Hematopoietic multipotent progenitor cell treated with erythropoietin and hydrocortisone succinate and interleukin-3 and kit ligand, for 15 days (in vitro differentiated cells): Measurements from ENCODE around the gene LRMDA.

Source experiments
- DNase-seq: peaks from one replicate; pipeline ENCODE4 v3.0.0-alpha.2; 2015; ENCODE audit warnings: low spot score

Gene LRMDA

DNA sequence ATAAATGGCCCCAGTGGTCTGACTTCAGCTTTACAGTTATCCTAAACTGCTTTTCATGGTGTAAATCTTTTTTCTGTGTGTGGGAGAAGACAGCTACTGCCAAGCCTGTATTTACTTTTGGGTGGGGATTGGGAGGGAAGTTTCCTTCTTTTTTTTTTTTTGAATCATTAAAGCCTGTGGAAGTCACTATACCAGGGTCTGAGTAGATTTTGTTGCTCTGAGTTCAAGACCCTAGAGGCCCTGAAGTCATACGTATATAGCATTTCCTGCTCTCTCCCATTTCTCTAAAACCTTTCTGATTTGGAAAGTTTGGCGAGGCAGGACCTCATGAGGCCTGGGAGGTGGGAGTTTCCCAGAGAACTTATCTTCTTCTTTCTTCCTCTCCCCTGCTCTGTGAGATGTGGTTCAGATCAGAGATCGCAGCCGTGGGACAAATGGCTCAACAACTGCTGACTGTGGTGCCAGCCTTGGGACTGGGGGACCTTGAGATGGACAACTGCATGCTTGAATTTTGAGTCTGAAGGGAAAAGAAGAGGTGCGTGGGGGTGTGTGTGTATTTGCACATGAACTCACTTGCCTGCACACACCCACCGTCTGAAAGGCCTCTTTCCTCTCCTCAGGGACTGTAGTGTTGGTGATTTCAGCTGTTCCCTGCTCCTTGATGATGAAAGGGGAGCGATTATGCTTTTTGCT, 18.1 kb downstream of the LRMDA start:
- no peak for DNase-seq

DNA sequence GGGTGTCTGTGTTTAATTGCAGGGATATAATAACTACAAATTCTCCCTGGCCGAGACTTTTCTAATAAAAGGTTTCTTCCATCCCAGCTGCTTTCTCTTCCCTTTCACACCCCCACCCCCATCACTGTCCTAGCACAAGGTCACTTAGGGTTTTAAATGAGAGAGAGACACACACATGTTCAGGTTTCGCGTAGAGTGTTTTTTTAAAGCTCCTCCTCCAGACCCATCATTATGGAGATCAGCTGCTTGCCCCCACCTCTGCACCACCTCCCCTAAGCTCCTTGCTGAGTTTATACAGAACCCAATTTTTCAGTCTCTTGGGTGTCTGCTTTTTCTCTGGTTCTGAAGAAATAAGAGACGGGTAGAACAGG, 18.6 kb downstream of the LRMDA start:
- DNase-seq, result no peak

DNA sequence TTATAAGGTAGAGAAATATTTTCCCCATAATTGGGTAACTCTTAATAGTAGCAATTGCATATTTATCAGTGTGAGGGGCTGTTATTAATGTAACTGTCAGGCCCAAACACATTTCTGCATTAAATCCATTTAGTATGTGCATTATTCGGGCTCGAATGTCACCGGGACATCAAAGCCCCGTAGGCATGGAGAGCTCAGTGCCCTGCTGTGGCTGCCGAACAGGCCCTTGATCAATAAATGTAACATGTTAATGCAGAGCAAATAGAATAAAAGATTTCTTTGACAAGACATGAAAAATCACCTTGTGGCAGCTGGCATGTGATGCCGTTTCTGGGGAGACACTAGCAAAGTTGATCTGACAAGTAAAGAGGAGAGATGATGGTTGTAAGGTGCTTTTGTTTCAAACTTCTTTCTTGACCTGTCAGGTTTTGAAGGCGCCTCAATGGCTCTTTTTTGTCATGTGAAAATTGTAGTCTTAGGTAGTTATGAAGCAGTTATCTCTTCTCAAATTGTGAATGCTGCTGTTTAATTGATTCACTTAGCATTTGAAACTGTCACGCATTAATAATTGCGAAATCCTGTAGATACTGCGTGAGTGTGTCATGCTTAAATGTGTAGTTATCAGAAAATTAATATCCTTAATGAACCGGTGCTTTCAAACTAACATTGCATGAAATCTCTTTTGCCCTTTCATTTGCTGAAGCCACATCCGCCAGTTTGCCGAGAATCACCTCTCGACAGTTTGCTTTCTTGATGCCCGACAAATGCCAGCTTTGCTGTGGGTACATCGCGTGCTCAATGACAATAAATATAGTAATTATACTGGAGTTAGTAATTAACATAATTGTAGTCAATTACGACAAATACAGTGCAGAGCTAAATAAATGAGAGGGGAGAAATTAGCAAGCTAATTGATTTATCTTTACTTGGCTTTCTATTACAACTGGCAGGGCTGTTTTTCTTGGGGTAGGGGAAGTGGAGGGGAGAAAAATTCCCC, 19.5 kb downstream of the LRMDA start:
- DNase-seq, result no peak

DNA sequence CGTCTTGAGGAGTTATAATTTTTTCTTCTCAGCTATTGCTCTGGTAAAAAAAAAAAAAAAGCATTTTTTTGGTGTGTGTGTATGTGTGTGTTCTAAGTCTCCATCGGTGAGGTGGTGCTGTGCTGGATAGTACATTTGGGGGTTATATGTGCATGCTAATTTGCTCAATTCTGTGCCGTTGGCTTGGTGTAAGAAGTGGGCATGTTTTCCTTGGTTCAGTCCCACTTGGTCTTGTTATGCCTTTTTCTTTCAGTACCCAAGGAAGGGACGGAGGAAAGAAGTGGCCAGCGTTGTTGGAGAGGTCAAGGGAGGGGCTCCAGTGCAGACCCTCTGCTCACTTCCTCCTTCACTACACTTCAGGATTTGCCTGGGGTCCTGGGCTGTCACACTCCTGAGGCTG, 20.4 kb downstream of the LRMDA start:
- DNase-seq, result no peak

DNA sequence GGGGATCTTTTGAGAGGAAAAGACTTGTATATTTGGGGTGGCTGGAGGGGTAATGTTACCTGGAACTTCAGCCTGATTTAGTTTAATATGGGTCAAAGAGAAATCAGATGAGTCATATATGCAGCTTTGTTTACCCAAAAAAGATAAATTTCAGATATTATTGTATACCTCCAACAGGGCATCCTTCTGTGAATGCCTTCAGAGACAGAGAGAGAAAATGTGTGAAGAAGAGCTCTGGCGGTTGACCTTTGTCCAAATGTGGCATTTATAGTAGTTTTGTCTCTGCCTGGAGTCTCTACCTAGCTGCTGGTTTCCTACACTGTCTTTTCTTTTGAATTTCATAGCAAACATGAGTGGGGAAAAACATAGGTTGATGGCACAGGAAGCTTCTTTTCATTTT, 21.6 kb downstream of the LRMDA start:
- no peak for DNase-seq

DNA sequence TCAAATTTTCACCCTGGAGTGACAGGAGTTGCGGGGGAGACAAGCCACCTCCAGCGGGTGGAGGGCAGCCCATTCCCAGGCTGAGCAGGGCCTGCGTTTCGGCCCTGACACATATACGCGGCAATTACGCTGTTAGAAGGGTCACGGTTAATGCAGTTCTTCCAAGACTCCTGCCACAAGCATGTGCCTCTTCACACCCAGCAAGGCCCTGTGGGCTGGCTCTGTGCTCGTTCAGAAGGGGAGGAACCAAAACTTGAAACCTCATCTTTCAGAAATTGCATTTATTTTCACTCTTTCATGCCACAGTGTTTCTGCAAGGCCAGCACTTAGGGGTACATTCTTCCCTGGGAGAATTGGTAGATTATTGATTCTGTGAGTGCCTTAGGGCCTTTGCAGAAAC, 24.7 kb downstream of the LRMDA start:
- DNase-seq, result no peak

DNA sequence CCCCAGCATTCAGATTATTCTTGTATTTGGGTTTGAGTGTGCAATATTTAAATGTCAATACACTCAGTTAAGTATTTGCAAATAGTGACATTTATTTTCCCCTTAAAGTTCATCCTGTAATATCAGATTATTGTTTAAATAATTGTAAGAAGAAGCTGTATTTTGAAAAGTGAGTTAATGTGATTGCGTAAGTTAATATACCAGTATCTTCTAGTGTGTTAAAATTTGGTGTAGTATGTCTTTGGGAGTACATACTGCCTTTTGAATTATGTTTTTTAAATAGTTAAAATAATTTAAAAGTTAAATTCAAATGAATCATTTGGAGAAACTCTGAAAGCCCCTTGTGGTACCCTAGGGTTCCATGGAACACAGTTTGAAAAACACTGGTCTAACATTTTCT, 28.6 kb downstream of the LRMDA start:
- no peak for DNase-seq

DNA sequence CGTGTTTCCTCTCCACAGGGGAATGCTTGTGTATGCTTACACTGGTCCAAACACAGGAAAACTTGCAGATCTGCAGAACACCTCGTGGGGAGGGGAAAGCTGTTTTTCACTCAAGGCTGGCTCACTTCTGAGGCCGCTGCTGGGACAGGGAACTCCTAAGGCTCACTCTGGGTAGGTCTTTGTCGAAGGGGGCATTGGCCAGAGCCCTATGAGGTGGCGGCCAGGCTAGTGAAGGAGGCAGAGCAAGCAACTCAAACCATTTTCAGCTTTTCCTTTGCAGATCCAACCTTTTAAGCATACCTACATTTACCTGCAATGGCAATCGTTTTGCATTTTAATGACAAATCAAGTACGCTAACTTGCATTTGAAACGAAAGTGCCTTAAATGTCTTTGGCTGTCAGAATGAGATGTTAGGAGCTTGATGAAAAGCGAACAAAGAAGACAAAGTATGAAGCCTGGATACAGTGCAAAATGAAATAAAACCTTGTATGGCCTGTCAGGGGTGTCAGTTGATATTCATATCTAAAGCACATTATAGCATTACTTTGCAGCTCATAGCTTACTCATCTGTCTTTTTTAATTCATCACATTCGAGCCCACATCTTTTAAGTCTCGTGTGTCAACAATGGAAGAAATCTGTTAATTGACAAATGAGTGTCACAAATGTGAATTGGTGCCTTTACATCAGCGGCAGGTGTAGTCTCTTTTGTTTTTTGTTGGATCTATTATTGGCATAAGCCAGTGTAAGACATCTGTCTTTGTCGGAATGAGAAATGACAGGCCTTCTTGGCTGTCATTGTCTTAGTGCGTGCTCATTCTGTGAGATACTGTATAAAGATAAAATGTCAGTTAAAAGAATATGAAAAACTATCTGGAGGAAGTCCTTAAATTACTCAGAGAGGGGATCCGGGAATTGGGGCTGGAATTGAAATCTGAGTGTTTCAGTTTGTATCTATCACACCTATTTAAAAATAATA, 30.5 kb downstream of the LRMDA start:
- DNase-seq, result no peak

DNA sequence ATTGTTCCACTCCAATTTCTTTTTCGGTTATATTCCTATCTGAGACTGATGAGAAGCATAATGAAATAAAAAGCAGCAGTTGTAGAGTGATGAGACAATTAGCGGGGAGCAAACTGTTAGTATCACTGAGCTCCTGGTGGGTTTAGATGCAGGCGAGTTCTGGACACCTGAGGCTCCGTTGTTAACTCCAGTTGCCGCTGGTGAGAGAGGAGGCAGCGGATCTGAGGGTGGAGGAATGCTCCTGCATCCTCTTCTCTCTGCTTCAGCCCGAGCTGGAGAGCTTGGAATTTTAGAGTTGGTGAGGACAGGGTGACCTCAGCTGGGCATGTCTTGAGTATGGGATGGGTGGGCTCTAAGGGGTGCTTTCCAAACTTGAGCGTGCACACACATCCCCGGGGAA, 31.4 kb downstream of the LRMDA start:
- DNase-seq, result no peak

DNA sequence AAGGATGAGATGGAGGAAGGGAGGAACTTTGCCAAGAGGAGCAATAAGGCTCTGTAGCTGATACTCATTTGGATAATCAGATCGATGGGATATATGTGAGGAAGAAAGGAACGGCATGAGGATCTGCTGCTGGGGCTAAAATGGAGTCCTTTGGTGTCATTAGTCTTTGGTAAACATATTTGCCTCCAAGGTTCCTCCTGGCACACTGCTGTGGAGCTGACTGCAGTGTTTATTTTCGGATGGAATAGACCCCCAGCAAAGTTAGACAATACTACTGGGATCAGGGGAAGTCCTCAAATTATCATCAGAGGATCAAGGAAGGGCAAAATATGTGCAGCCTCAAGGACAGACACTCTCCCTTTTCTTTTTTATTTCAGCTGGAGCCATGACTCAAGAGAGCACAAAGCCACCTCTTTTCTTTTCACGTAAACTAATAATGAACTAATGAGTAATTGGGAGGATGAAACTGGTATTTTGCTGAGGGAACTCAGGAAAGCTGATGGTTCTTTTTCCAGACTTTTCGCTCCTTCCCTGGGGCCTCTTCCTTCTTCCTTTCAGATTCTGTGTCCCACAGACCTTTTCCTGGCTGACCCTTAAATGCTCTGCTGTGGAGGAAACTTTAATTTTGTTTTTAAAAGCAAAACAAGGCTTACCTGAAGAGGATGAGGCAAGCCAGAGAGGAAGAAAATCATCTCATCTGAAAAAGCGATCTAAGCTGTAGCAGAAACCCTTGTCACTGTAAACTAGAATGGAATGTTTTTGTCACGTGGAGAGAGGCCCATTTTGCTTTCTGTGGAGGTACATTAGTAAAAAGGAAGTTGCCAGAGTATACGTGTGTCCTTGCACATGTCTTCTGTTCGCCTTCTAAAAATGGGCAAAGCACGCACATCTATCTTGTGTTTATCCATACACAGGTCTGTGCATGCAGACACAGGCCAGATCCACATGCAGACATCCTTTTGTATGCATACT, 33.3 kb downstream of the LRMDA start:
- no peak for DNase-seq

DNA sequence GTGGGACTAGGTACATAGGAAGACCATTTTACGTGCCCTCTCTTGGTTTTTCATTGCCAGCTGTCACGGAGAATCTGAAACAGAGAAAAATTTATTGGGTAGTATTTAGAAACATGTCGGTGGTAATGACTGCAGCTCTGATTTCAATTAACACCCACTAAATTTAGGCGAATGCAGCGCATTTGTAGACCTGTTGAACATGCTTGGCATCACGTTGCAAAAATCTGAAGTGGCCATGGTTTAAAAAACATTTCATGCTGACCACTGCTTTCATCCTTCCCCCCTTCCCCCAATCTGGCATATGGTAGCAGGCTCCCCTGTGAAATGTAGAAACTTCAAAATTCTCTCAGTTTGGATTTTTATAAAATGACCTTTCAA, 34.0 kb downstream of the LRMDA start:
- no peak for DNase-seq

DNA sequence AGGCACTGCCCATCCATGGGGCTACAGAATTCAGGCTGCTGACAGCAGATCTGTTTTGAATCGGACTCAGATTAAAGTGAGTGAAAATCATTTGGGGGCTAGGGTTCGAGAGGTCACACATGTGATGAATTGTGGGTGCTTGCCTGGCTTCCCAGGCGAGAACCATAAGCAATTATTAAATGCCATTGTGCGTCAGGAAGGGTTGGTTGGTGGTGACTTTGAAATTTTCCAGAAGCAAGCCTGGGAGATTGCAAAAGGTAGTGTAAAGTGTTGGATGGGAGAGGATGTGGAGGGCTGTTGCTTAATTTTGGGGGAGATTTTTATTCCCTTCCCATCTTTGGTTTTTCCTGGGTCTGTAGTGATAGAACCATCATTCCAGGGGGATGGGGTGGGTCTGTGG, 34.6 kb downstream of the LRMDA start:
- no peak for DNase-seq

DNA sequence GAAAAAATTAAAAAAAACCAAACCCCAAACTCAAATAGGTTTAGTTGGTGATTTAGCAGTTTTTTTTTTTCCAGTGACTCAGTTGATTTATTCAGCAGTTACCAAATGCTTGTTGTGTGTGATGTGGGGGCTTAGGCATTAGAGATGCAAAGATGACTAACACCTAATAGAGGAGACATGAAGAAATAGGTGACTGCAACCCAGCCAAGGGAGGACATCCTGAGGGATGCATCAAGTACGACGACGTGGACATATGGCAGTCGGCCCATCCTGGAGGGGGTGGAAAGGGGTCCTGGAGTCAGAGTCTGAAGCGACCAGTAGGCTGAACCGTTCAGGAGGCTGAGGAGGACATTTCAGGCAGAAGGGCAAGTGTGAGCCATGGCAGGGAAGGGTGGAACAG, 35.5 kb downstream of the LRMDA start:
- DNase-seq, result no peak

DNA sequence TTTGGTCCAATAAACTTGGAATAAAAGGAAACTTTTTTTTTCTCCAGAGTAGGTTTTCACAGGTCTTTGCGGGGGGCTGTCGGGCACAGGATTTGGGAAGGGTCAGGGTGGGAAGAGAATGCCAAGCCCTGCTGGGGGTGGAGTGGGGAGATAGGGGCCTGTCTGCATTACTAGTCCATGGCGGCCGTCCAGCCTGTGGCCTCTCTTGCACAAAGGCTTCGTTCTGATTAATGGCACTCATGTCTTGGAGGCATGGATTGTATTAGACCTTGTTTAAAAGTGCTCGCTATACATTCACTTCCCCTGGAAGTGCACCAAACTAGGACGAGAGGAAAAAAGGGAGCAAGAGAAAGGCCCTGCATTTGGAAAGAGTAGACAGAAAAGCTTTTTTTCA, 37.2 kb downstream of the LRMDA start:
- DNase-seq, result no peak

DNA sequence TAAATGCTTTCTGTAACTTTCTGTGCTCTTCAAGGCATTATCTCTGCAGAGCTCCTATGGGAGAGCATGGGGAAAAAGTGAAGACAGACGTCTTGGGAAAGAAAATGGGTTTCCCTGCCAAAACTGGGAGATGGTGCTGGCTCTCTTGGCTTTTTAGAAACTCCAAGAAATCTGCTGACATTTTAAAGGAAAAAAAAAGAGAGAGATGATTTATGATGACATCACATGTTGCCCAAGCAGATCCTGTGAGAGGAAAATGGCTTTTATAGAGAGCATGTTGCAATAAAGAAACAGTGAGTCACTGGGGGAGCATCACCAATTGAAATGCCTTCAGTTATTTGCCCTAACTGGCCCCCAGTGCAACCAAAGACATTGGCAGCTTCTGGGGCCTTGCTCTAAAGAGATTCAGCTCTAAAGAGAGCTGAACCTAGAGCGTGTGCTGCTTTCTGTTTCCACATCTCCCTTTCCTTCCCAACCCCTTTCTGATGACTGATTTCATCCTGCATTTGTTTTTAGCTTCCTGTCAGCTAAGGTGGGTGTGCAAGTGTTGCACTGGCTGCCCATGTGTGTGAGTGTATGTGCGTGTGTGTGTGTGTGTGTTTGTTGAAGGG, 37.7 kb downstream of the LRMDA start:
- DNase-seq, result no peak

DNA sequence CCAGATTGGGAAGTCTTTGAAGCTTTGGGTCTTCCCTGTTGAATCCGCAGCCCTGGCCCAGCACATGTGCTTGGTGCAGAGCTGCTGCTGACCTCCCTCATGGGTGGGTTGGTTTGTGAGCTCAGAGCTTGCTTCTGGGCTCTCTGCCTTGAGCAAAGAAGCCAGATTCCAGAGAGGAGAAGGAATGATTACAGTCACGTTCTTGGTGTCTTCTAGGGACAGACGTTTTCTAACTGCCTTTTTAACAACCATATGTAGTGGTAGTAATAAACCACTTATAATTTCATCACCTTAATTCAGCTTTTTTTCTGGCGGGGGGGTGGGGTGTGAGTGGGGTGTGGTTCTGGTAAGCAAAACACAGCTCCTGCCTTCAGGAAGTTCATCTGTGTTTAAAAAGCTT, 39.5 kb downstream of the LRMDA start:
- DNase-seq, result no peak

DNA sequence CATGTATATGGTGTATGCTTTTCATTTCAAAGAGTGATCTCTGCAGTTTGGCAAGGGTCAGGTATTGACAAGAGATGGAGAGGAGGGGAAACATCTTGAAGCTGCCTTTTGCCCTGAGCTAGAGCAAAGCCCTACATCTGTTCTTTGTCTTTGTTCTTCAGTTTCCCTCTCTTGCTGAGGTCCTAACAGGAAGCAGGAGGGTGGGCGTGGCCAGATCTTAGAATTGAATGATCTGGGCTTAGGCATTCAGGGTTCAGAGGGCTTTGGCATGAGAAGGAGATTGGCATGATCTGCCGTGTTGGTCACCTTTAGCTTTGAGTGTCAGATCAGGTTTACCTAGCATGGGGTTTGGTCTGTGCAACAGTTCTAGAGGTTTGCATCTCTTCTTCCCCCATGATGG, 41.3 kb downstream of the LRMDA start:
- no peak for DNase-seq

DNA sequence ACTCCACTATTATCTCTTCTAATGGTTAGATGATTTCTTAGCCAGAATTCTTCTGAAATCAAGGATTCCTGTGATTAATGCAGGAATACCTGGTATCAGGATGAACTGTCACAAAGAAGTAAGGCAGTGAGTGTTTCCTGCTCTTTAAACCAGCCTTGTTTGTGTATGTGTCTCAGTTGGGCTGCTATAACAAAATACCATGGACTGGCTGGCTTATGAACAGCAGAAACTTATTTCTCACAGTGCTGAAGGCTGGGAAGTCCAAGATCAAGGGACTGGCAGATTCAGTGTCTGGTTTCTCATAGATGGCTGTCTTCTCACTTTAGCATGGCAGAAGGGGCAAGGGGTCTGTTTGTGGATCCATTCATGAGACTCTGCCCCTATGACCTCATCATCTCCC, 42.7 kb downstream of the LRMDA start:
- no peak for DNase-seq

DNA sequence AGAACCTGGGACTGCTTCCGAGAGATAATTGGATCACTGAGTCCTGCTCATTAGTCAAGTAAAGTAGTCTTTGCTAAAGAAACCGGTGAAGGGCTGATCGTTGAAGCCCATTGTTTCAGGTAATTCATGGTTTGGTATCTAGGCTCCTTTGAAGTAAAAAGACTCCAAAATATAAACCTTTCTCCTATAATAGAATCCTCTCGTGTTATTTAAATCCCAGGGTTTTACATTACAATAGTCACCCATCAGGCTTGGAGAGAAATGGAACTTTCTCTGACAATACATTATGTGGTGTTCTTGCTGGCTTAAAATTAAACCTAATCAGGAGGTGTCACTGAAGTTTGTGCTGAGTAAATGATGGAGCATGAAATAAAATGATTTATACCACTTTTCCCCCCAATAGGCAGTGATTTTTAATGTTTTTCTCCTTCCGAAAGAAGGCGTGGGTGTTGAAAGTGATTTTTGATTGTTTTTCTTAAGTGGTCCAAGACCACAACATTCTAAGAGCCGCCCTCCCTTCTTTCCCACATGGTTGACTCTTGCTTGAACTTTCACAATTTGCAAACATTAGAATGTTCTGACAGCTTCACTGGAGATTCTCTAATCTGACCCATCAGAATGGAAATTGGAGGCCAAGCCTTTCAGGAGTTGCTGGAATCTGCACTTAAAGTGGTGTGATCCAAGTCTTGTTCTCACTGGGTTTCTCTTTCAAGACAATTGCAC, 44.2 kb downstream of the LRMDA start:
- DNase-seq, result no peak

DNA sequence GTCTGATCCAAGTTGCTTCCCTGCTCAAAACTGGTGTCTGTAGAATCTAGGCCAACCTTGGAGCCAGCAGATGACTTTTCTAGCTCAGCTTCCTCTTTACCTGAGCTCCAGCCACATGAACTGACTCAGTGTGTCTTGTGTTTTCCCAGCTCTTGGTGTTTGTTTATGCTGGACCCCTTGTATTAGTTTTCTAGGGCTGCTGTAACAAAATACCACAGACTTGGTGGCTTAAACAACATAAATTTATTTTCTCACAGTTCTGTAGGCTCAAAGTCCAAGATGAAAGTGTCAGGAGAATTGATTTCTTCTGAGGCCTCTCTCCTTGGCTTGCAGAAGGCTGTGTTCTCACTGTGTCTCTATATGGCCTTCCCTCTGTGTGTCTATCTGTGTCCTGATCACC, 45.1 kb downstream of the LRMDA start:
- DNase-seq, result no peak
